Lung microvascular endothelial cell (primary cell): ENCODE measurements around the gene ISG20. TPM values are rescaled to one million over a fixed set of nuclear protein-coding genes. Genes with fewer than 3 reads are reported as not detected.
A peak's percentile ranks its signal among the peaks of the same experiment; 100 is the strongest.

Source experiments
- DNase-seq, 2 donors: peaks; one replicate each; pipeline versions ENCODE4 v3.0.0 to v3.0.0-alpha.2; 2010; ENCODE audit warnings: low read depth in 2 of 2
- total RNA-seq: library from RNA; depleted of rRNA; stranded (reverse); fragments of >200 nt; gene quantifications from 2 replicates; pipeline ENCODE4 v1.2.1, GENCODE V29; 2014

ISG20 gene
- total RNA-seq: 13.5 and 54.4 TPM in 2 replicates

DNA sequence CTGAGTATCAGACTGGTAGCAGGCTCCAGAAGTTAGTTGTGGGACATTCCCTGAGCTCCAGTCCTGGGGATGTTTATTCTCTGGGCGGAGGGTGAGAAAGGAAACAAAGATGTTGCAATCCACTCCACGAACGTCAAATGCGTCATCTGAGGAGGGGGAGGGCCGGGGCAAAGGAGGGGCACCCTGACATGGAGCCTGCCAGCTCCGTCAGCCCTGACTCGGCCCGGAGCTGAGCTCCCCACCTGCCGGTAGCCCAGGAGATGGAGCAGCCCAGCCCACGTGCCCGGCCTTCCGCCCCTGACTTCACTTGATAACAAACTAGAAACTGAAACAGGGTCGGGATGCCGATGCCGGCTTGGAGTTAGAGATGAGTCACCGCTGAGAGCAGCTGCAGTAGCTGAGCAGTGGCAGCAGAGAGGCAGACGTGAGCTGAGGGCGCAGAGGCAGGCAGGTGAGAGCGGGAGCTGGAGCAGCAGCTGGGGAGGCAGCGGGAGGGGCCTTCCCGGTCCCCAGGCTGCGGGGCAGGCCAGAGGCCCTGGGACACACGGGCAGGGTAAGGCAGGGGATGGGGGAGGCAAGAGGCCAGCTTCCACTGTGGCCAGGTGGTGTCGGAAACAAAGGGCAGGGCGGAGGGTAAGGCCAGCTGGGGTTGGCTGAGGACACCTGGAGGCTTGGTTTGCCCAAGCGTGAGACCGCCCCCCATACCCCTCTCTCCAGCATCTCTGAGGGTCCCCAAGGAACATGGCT, at the start of gene ISG20:
Gene ISG20, plus strand, starts transcription at position 391 of the 747 bp plus-strand sequence. Its CDS starts 351 bp downstream, at position 742.
- DNase-seq: peak; percentile 96 to 100

DNA sequence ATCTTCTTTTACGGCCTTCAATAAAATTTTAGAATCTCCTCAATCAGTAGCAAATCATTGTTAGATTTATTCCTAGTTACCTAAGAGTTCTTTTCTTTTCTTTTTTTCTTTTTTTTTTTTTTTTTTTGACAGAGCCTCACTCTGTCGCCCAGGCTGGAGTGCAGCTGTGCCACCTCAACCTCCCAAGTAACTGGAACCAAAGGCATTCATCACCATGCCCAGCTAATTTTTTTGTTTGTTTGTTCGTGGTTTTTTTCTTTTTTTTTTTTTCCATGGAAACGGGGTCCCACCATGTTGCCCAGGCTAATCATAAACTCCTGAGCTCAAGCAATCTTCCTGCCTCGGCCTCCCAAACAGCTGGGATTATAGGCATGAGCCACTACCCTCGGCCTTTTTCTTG, 48.1 kb upstream of the ISG20 start:
- DNase-seq: no peak

DNA sequence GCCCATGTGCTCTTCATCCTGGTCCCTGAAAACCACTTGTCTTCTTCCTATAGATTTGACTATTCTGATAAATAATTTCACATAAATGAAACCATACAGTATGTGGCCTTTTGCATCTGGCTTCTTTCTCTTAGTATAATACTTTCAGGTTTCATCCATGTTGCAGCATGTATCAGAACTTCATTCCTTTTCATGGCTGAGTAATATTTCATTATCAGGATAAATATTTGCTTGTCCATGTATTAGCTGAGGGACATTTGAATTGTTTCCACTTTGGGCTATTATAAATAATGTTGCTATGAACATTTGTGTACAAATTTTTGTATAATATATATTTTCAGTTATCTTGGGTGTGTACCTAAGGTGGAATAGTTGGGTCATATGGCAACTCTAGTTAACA, 47.4 kb upstream of the ISG20 start:
- no peak for DNase-seq

DNA sequence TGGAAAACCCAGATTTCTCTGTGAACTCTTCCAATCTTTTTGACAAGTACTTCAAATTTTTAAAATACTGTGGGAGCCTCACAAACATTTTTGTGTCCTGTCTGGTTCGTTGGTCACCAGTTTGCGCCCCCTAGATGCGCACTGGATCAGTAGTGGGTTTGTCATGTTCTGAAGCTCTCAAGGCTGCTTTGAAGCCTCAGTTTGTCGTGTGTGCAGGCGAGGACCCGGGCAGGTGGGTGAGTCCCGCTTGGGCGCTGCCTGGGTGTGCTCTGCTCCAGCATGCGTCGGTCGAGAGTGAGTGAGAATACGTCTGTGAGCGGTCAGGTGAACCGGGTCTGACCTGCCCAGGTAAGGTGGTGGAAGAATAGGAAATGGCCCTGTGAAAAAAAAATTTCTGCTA, 34.9 kb upstream of the ISG20 start:
- no peak for DNase-seq

DNA sequence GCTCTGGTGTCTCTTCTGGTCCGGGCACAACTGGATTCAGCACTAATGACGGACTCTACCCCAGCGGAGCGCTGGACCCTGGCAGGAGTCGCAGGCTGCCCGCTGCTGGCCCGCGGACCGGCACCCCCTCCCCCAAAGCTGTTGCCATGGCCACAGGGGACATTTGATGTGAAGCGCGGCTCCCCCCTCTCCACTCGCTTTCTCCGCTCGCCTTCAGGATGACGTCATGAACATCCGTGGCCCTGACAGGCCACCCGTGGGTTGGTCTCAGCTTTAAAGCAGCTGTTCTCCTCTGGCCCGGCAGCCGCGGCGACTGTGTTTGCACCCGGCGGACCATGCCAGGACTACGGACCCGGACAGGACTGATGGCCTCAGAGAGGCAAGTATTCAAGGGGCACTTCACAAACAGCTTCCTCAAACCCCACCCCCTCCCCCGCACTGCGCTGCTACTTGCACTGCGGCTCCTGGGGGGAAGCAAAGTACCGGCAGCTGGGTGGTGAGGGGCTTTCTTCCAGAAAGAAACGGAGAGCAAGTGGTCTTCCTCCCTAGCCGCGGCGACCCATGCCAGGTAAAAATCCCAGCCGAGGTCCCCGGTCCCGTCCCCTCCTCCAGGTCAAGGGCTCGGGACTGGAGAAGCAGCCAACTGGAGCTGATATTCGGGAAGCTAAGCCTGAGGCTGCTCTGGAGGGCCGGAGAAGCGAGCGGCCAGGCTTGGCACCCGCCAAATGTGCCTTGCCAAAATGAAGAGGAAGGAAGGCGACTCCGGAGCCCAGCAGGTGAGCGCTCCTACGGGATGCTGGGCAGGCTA, 34.2 kb upstream of the ISG20 start:
- no peak for DNase-seq

DNA sequence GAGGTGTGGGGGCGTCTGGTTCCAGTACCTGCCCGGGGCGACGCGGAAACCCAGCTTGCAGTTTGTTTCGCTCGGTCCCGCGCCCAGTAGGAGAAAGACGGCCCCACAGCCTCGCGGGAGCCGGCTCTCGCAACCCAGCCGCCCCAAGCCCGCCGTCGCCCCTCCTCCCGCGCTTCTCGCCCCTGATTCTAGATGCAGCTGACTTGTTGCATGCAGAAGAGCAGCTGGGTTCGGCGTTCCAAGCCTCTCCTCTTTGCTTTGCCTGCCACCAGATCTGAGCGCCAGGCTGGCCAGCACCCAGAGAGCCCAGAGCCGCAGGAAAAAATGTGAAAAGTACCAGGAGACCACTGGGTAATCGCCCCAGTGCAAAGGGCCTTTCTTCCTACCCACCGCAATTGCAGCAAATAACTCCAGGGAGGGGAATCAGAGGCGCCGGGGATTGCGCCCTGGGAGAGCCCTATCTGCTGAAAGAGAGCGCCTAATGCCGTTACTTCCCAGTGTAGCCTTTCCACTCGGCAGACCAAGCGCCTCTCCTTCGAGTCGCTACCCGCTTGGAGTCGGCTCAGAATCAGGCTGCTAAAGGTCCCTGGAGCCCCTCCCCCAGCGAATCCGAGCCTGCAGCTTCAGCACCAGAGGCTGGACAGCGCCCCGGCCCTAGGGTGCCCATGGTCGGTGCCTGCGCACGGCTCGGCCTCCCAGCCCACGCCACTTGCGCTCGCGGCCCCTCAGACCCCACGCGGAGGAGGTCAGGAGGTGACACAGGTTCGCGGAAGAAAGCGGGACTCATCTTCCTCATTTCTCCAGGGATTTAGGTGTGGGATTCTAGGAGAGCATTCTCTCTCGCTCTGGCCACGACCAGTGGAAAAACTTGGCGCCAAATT, 33.4 kb upstream of the ISG20 start:
- peak; percentile 47 for DNase-seq

DNA sequence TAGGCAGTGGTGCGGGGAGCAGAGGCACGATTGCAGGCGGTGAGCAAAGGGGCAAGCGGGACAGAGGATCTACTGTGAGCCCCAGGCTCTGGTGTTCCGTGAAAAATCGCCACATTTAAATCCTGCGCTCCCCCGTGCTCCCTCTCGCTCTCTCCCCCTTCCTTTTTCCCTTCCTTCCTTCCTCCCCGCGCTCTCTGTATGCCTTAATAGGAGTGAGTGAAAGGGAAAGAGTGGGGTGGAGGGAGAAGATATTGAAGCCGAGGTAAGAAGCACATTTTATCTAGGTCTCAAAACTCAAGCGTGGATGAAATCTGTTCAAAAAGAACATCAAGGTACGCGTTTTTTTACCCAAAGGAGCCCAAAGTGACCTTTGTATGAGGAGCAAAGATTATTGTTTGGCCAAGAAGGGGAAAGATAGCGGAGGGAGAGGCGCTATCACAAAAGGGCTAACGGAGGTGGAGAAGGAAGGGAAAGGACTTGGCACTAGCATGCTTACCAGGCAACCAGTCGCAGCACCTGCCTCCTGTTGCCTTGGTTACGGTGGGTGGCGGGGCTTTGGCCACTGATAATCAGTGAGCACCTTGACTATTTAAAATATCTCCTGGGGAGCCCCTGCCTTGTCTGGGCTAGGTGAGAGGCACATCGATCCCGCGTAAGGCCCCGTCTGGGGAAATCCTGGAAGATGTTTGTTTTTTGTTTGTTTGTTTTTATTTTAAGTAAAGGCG, 32.6 kb upstream of the ISG20 start:
- DNase-seq: no peak

DNA sequence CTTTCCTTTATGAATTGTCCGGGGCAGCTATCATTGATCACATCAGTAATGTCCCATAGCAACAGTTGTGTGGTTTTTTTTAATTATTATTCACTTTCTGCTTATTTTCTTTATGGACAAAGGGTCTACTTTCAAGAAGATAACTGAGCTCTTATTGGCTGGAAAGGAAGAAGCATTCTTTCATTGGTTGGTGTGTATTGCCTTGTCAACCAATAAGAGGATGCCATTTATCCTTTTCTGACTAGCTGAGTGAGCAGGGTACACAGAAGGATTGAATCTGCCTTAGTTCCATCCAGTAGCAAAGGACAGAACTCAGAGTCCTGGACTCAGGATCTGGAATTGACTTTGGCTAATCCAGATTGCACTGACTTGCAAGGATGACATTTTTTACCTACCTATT, 30.9 kb upstream of the ISG20 start:
- DNase-seq: no peak

DNA sequence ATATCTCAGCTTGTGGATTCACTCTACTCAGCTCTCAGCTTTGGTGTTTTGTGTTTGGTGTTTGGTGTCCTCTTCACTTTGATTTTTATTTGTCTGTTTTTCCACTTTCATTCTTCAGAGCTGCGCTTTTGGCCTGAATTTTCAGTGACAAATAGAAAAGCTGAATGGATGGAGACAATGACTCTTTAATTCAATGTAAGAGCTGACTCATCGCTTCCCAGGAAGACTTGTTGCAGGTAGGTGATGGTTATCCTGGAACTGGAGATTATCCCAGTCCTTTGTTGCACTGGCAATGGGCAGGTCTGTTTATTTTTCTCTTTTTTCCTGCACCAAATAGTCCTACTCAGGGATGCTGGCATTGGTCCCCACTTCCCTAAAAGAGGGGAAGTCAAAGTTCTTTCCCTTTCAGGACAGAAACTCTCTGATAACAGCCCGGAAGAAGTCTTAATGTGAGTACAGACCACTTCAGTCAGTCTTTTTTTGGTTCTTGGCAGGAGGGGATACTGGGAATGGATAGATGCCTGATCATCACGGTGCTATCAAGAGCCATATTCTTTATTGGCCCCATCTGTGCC, 30.1 kb upstream of the ISG20 start:
- no peak for DNase-seq

DNA sequence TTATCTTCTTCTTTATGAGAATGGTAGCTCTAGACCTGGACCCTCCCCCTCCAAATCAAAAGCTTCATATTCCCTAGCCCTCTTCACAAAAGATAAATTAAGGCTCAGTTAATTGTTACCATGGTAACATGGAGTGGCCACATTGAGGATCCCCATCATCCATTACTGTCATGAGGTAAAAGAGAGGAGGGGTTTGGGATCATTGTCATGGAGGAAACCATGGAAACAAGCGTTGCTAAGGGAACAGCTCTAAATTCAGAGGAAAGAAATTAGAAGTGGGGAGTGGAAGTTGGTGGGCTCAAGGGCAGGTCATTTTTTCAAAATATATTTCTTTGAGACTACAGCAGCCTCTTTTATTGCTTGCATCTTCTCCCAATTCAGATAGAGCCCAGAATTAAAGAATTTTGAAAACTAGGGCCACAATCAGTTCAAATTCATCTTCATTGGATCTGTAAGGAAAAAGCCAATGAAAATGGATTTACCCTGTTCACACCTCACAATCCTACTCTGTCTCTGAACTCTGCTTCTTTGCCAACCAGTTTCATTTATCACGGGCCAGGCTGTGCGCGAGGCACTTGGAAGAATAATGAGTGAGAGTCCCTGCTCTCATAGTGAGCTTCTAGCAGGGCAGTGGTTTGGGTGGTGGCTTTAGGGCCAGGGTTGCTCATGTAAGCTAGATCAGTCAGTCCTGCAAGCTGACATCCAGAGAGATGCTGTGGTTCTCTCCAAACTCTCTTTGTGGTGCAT, 29.3 kb upstream of the ISG20 start:
- no peak for DNase-seq

DNA sequence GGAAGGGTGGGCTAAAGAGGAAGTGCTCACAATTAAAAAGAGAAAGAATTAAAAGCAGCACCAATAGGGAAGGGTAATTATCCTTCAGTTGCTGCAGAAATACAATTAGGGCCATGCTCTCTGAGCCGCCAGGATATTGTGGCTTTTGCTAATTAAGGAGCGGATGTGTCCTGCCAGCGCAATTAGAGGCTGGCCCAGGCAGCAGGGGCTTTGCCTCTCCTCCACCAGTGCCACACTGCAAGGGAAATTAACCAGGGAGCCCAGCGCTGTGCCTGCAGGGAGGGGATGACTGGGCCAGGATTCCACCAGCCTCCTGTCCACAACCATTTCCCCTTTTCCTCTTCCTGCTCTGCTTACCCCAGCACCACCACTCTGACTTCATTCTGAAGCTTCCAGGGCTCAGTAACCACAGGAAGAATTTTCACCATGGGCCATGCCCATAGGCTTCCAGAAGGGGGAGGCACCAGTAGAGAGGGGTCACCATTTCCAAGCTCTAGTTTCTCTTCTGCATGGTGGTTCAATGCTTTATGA, 28.1 kb upstream of the ISG20 start:
- peak in 1 of 2 donors; percentile 39 for DNase-seq

DNA sequence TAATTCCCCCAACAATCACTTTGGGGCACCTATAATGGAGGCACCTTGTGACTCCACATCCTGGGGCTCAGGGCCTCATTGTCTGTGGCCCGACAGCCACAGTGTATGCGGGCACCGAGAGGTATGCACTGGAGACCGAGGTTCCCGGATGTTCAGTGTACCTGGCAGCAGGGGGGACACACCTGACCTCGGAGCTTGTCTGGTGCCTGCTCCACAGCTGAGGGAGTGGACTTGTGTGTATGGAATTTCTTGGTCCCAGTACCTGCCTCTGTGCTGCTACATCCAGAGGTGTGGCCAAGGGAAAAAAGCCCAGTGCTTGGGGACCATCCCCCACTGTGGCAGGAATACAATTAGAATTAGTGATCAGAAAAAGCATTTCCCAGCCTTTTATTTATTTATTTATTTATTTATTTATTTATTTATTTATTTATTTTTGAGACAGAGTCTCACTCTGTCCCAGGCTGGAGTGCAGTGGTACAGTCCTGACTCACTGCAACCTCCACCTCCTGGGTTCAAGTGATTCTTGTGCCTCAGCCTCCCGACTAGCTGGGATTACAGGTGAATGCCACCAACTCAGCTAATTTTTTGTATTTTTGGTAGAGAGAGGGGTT, 26.5 kb upstream of the ISG20 start:
- no peak for DNase-seq

DNA sequence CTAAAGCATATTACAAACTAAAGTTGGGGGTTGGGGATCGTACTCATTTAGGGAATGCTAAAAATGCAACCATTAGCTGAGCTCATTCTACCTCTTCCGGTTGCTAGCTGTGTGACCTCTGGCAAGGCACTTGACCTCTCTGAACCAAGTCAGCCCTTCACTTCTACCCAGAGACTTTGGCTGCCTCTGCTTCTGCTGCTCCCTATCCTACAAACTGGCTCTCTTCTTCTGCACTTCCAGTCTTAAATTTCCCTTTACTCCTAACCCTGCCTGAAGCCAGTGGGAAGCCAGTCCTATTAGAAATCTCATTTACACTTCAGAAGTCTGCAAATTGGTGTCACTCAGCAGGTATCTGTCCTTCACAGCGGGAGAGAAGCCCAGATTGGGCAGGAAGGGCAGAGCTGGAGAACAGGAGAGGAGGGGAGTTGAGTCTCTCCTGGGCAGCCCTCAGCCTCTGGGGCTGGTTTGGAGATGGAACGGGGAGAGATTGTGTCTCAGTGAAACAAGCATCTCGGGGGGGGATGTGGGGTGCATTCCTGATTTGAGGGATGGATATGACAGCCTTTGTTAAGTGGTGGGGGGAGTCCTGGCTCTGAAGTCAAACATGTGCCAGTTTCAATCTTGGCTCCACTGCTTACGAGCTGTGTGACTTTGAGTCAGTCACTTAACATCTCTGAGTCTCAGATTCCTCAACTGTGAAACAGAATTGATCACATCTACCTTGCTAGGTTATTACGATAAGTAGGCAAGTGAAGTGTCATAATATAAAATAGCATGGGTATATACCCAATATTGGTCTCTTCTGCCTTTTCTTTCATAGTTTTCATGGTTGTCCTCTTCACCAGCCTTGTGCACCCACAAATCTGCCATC, 25.5 kb upstream of the ISG20 start:
- no peak for DNase-seq

DNA sequence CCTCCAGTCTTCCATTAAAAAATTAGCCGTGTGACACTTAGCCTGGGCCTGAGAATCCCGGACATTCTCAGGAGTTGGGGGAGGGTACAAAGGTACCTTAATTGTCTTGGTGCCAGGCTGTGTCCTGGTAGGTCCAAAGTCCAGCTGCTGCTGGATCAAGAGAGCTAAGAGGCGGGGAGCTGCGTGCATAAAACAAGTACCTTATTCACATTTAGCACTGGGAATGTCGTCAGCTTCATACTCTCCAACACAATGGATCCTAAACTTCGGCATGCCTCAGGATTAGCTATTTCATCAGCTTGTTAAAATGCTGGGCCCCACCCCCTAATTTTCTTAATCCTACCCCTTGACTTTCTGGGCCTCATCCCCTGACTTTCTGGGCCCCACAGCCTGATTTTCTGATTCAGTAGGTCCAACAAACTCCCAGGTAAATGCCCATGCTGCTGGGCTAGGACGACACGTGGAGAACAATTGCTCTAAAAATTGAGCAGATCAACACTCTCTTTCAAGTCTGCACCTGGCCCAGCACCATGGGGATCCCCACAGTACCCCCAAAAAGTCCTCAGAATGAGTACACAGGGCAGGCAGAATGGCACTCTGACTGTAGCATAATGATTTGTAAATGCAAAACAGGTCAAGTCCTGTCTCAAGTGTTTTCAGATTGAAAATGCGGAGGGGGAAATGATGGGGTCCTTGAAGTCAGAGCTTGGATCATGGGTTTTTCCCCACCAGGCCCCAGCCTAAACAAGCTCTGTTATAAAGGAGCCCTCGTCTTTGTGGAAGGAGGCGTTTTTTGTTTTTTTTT, 23.3 kb upstream of the ISG20 start:
- DNase-seq: no peak

DNA sequence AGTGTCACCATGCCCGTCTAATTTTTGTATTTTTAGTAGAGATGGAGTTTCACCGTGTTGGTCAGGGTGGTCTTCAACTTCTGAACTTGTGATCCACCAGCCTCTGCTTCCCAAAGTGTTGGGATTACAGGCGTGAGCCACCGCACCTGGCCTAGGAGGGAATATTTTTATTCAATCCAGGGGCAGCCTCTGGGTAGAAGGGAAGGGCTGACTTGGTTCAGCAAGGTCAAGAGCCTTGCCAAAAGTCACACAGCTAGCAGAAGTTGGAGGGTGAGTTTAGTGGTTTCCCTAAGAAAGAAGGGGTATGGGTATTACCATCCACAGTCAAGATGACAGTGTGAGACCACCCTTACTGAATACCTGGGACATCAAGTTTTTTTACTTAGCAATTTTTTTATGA, 22.6 kb upstream of the ISG20 start:
- no peak for DNase-seq

DNA sequence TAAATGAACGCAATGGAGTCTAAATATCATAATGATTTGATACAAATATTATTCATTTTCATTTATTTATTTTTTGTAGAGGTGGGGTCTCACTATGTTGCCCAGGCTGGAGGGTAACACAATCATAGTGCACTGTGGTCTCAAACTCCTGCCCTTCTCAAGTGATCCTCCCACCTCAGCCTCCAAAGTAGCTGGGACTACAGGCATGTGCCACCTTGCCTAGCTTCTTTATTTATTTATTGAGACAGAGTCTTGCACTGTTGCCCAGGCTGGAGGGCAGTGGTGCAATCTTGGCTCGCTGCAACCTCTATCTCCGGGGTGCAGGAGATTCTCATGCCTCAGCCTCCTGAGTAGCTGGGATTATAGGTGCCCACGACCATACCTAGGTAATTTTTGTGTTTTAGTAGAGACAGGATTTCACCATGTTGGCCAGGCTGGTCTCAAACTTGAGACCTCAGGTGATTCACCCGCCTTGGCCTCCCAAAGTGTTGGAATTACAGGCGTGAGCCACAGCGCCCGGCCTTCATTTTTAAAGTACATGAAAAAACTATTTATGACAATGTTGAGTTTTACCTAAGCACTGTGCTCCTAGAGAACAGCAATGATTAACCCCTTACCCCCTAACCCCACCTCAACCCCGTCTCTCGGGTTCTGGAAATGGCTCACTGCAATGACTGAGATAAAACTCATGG, 21.6 kb upstream of the ISG20 start:
- DNase-seq: no peak

DNA sequence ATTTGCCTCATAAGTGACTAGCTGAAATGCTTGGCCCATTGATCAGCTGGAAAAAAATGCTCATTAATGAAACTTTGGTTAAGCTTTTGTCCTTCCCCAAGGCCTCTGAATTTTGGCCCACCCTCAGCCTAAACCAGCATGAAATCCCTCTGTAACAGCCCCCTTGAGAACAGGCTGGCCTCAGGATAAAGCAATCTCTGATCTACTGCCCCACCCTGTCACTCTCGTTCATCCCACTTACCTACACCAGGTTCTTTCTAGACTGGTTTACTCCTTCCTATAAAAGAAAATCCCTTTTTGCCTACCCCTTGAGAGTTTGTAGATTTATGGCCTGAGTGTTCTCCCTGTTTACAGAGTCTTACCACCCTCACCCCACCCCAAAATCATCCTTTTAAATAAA, 21.0 kb upstream of the ISG20 start:
- DNase-seq: no peak
